22Rv1 (cell line): Measurements from ENCODE around the gene KLHL29.

ENCODE experiments used
- ZFX ChIP-seq: fragments of 450-650 bp; IDR thresholded peaks from 2 replicates; pipeline ENCODE4 v1.6.1; 2017; ENCODE audit warnings: antibody characterized with exemption, borderline replicate concordance
- TF ChIP-seq, protein P1 (sequence below): fragments of 450-650 bp; IDR thresholded peaks from 2 replicates; pipeline ENCODE4 v1.5.1; 2017; ENCODE audit warnings: mild to moderate bottlenecking

DNA sequence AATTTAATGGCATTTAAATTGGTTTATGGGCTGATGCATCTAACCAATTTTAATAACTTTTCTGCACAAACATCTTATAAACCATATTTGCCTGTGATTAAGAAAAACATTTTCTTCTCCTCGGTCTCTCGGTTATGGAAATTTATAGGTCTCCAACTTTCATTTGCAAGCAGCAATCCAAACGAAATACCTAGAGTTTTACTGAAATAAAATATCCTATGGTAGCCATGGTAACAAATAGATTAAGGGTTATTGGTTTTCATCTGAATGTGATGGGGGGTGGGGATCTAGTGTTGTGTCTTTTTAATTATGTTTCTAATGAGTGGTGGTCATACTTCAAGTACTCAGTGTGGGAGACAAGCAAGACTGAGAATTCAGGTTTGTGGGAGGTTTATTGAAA lies 2.9 kb downstream of the KLHL29 start:
- TF ChIP-seq, protein P1, sequence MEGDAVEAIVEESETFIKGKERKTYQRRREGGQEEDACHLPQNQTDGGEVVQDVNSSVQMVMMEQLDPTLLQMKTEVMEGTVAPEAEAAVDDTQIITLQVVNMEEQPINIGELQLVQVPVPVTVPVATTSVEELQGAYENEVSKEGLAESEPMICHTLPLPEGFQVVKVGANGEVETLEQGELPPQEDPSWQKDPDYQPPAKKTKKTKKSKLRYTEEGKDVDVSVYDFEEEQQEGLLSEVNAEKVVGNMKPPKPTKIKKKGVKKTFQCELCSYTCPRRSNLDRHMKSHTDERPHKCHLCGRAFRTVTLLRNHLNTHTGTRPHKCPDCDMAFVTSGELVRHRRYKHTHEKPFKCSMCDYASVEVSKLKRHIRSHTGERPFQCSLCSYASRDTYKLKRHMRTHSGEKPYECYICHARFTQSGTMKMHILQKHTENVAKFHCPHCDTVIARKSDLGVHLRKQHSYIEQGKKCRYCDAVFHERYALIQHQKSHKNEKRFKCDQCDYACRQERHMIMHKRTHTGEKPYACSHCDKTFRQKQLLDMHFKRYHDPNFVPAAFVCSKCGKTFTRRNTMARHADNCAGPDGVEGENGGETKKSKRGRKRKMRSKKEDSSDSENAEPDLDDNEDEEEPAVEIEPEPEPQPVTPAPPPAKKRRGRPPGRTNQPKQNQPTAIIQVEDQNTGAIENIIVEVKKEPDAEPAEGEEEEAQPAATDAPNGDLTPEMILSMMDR, result no peak
- TF ChIP-seq ZFX, result no peak
